Aorta (tissue), 5 donors: Measurements from ENCODE around the gene AASDH. TPM values are rescaled to one million over a fixed set of nuclear protein-coding genes. Genes with fewer than 3 reads are reported as not detected.

Source experiments
- ATAC-seq: fragments of 200-7000 bp; cut with Tn5 transposase; one replicate; pipeline ENCODE4 v1.9.1; 2022; ENCODE audit warnings: moderate library complexity; ENCODE audit not compliant: low FRiP score
- DNase-seq, 2 donors: peaks; one replicate each; pipeline ENCODE4 v3.0.0-alpha.2; 2020
- H3K27ac ChIP-seq, 2 donors: one replicate each; pipeline ENCODE4 v1.5.1; 2013; ENCODE audit warnings: low read length in 2 of 2, mild to moderate bottlenecking in 2 of 2, moderate library complexity in 2 of 2, control low read depth in 1 of 2, inconsistent platforms in 1 of 2, low read depth in 1 of 2
- H3K27me3 ChIP-seq, 2 donors: one replicate each; pipeline ENCODE4 v1.6.1; 2013; ENCODE audit warnings: control low read depth in 1 of 2, low read length in 1 of 2, mild to moderate bottlenecking in 1 of 2, moderate library complexity in 1 of 2; ENCODE audit not compliant: insufficient read depth in 2 of 2, control insufficient read depth in 1 of 2
- H3K36me3 ChIP-seq, 2 donors: one replicate each; pipeline ENCODE4 v1.6.1; 2013; ENCODE audit warnings: control low read depth in 1 of 2, low read length in 1 of 2, mild to moderate bottlenecking in 1 of 2; ENCODE audit not compliant: insufficient read depth in 2 of 2, control insufficient read depth in 1 of 2
- H3K4me1 ChIP-seq, 2 donors: one replicate each; pipeline ENCODE4 v1.6.1; 2013; ENCODE audit warnings: low read length in 2 of 2, control low read depth in 1 of 2, mild to moderate bottlenecking in 1 of 2, moderate library complexity in 1 of 2; ENCODE audit not compliant: insufficient read depth in 2 of 2, control insufficient read depth in 1 of 2
- H3K4me3 ChIP-seq, 2 donors: one replicate each; pipeline ENCODE4 v1.5.1; 2013; ENCODE audit warnings: low read length in 2 of 2, control low read depth in 1 of 2, mild to moderate bottlenecking in 1 of 2
- H3K9me3 ChIP-seq: one replicate; pipeline ENCODE4 v1.6.1; 2013; ENCODE audit warnings: mild to moderate bottlenecking, low read length; ENCODE audit not compliant: control insufficient read depth
- WGBS, 2 donors: extraction: QIAGEN DNeasy Blood & Tissue Kit; methylation state at CpG; one replicate each; pipeline ENCODE4 v1.1.7; 2013; 5-methylcytosine and 5-hydroxymethylcytosine counted together
- intact Hi-C, 2 donors: fragments of 100-400 bp; cut with DNase I; formaldehyde crosslinking; loops; one replicate each; pipeline versions ENCODE4 v1.14.2 to v1.15.0; 2022
- polyA plus RNA-seq, 2 donors: library from polyadenylated mRNA; stranded (reverse); fragments of 200-250 nt; gene quantifications; one replicate each; pipeline ENCODE4 v1.2.3, GENCODE V29; 2013
- total RNA-seq, 2 donors: library from RNA; stranded (reverse); fragmentation: NEBNext Ultra II Directional; extraction: Animal tissue kit (Norgen Biotek cat#: 25700); gene quantifications; one replicate each; pipeline ENCODE4 v1.2.1, GENCODE V29; 2021
- donor health status: healthy with polysubstance abuse.
- donor health status: Bipolar disorder and iron deficiency.
- donor health status: DM: no; HTN: no; CAD: no.
- donor health status: DM: no; HTN: no; CAD: no.
- donor health status: DM: yes; HTN: yes; CAD: no.

AASDH gene
- total and polyA plus RNA-seq, 4 donors = 3.6 to 12.2 (median 6.6) TPM

DNA sequence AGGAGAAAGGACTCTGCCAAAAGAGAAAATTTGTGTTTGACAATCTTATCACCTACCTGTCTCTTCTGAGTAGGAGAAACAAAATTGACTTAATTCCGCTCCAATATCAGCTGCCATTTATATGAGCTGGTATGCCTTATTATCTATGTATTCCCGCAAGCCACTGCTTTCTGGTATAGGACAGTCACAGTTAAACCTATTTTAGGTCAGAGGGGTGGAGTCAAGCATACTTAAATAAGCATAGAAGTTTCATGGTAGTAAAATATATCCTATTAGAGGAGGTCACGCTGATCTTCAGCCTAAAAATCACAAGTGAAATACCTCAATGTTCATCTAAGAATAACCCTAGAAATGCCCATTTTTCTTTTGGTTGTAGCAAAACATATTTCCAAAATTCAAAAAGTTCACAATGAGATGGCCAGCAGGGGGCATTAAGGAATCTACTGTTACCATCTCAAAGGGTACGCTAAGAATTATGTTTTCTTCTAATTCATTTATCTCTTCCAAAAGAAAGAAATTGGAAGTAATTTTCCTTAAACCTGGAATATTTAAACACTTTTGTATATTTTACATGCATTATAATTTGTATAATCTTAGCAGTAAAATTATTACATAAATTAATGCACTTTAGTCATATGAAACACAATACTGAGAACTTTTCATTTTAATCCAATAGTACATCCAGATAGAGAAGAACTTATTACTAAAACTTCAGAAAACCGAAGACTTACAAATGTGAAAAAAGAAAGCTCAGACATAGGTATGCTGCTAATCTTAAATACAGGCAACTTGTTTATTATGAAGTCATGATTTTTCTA, 37.6 kb upstream of the AASDH start:
- WGBS, 2 donors = 33 to 34% methylated on average over 5 of the region's 5 CpGs
- H3K27me3 ChIP-seq = no peaks in the 10 kb centered on the region
- intact Hi-C loops = loop anchor here (2.0 to 10.0 kb wide), 5 partner anchors 42 to 410 kb away; partner anchors contain the start of gene SRP72 (in 1 of the 2)
- no peaks in the 10 kb centered on the region for H3K9me3 ChIP-seq
- DNase-seq = no peak
- H3K36me3 ChIP-seq = no peaks in the 10 kb centered on the region
- no peak for ATAC-seq
- no peak overlapping the region for H3K27ac ChIP-seq
- no peak overlapping the region for H3K4me3 ChIP-seq
- H3K4me1 ChIP-seq = no peaks in the 10 kb centered on the region

DNA sequence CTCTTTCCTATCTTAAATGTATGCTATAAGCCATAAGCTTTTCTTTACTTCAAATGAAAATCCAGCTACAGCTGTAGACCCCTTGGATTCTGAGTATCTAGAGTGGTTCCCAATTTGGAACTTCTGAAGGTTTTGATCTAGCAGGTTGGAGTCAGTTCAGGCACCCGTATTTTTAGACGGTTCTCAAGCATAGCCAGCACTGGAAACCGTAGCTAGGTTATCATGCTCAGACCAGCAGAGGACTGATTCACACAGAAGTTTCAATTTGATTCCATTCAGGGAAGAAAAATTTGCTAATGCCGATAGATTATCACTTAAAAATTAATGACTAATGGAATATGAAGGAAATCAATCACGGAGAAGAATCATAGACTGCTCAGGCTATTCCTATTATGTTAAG, 36.9 kb upstream of the AASDH start:
- WGBS, 2 donors = 81 to 82% methylated on average over 5 of the region's 5 CpGs
- no peak overlapping the region for H3K27ac ChIP-seq
- no peaks in the 10 kb centered on the region for H3K27me3 ChIP-seq
- H3K36me3 ChIP-seq = no peaks in the 10 kb centered on the region
- H3K4me3 ChIP-seq = no peak overlapping the region
- no peak for DNase-seq
- H3K9me3 ChIP-seq = no peaks in the 10 kb centered on the region
- H3K4me1 ChIP-seq = no peaks in the 10 kb centered on the region
- no peak for ATAC-seq
- intact Hi-C loops = loop anchor here (2.0 to 10.0 kb wide), 4 partner anchors 121 to 411 kb away; no protein-coding TSS in a partner anchor

DNA sequence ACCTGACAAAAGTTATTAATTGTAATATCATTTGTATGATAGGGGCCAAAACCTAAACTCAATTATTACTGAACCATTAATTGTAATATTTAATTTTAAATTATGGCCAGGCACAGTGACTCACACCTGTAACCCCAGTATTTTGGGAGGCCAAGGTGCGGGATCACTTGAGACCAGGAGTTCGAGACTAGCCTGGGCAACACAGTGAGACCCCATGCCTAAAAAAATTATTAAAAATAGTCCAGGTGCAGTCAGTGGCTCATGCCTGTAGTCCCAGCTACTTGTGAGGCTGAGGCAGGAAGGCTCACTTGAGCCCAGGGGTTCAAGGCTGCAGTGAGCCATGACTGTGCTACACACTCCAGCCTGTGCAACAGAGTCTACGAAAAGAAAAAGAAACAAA, 30.1 kb upstream of the AASDH start:
- H3K36me3 ChIP-seq = no peaks in the 10 kb centered on the region
- ATAC-seq (no peak), DNase-seq (no peak)
- H3K4me3 ChIP-seq = no peak overlapping the region
- intact Hi-C loops = no loop called here
- H3K4me1 ChIP-seq = no peaks in the 10 kb centered on the region
- H3K27me3 ChIP-seq = no peaks in the 10 kb centered on the region
- H3K27ac ChIP-seq = no peak overlapping the region
- 95 to 98% methylated on average over 3 of the region's 3 CpGs for WGBS, 2 donors
- no peaks in the 10 kb centered on the region for H3K9me3 ChIP-seq

DNA sequence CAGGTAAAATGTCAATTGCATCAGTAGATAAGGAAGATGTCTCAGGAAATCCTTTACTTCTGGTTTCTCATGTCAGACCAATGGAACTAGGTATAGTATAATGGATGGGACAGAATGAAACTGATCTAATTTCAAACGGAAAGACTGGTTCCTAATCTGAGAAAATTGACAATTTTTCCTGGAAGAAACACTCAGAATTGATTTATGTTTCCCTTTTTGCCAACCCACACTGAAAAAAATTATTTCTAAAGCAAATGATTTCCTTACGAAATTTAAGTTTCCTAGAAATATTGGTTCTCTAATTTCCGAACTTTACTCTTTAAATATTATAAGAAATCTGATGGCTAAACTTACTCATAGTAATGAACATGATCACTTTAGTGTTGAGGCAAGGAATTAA, 29.1 kb upstream of the AASDH start:
- ATAC-seq = no peak
- Histone ChIP-seq H3K4me3 (no peak overlapping the region), H3K27ac (no peak overlapping the region), H3K9me3 (no peaks in the 10 kb centered on the region), H3K27me3 (no peaks in the 10 kb centered on the region), H3K4me1 (no peaks in the 10 kb centered on the region), H3K36me3 (no peaks in the 10 kb centered on the region)
- DNase-seq = no peak
- WGBS, 2 donors = 76 to 78% methylated on average over 3 of the region's 3 CpGs
- intact Hi-C loops = no loop called here

DNA sequence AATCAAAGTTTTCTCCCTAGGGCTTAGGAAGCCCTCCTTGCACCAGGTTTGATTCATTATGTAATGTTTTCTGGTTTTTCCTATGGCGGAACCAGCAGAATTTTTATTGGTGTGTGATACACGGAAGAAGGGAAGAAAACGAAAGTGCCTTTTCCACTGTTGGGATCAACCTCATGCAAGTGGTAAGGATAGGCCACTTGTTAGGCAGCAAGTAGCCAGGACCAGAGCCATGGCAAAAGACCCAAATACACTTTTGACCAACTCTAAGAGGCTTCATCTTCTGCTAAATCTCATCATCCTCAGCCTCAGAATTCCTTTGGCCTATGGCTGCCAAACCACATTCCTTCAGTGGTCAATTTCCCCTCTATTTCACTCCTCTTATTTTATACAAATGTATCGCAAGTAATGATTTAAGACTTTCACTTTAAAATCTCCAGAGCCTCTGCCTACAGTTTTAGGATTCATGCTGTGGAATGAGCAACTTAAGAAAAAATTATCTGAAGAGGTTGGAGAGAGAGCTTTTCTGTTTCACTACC, 26.9 kb upstream of the AASDH start:
- Histone ChIP-seq H3K9me3 (no peaks in the 10 kb centered on the region), H3K4me1 (no peaks in the 10 kb centered on the region), H3K4me3 (no peak overlapping the region), H3K36me3 (no peaks in the 10 kb centered on the region), H3K27me3 (no peaks in the 10 kb centered on the region), H3K27ac (no peak overlapping the region)
- 87 to 92% methylated on average over 4 of the region's 4 CpGs for WGBS, 2 donors
- ATAC-seq (no peak), DNase-seq (no peak)
- intact Hi-C loops = no loop called here

DNA sequence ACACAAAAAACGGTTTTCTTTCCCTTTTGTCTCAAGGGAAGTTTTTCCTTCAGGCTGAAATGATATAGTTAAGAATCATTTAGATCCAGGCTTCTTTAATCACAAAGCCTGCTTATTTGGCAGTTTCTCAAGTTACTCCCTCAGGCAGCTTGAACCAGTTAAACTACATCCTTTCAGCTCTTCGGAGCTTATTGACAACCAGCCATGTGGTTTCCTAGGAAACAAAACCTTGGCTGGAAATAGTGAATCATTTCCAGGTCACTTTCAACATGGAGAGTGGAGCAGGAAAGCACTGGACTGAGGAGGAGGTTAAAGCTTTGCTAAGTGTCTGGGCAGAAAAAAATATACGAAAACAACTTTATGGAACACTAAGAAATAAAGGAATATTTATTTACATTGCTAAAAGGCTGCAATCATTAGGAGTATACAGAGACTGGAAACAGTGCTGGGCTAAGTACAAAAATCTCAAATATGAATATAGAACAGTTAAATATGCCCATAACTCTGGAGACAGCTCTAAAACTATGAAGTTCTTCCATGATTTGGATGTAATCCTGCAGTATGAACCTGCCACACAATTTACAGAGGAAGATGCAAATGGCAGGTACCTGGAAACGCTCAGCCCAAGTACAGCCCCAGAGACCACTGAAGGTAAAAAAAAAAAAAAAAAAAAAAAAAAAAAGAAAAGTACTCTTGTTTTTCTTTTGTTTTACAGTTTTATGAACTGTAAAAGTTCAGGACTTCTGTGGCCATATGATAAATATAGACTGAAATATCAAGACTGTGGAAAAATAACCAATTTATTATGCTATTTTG, 23.2 kb upstream of the AASDH start:
- Histone ChIP-seq H3K27me3 (no peaks in the 10 kb centered on the region), H3K36me3 (no peaks in the 10 kb centered on the region), H3K4me3 (peak overlapping the region in 1 of 2 donors; percentile 72), H3K27ac (no peak overlapping the region), H3K4me1 (no peaks in the 10 kb centered on the region), H3K9me3 (no peaks in the 10 kb centered on the region)
- DNase-seq (no peak), ATAC-seq (peak; percentile 95)
- 7 to 13% methylated on average over 4 of the region's 4 CpGs for WGBS, 2 donors
- intact Hi-C loops = loop anchor here in 1 of 2 donors (2.0 kb wide), 1 partner anchor 26 kb away; the partner anchor contains the start of gene PAICS

DNA sequence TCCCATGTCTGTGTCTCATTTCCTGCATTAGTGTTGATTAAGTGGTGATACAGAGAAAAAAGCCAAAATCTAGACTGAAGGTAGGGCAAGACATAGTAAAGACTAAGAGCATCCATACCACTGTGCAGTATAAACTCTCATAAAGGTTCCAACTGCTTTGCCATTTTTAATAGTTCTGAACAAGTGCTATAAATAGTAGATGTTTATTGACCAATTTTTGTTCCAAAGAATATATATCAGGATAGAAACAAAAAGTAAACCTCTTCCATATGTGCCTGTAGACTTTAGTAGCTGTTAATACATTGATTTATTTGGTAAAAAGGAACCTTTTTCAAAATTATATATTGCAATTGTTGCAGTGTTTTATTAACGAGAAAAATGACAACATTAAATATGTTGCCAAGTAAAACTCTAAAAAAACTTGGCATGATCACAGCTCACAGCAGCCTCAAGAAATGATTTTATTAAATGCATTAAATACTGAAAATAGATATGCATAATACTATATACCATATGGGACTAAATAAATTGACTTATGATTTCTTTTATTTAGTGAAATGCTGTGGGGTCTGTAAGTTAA, 22.3 kb upstream of the AASDH start:
- DNase-seq (no peak), ATAC-seq (no peak)
- H3K4me1 ChIP-seq = no peaks in the 10 kb centered on the region
- intact Hi-C loops = loop anchor here in 1 of 2 donors (2.0 kb wide), 1 partner anchor 27 kb away; the partner anchor contains the start of gene PAICS
- no peak overlapping the region for H3K4me3 ChIP-seq
- H3K27me3 ChIP-seq = no peaks in the 10 kb centered on the region
- 3% methylated on average over 1 of the region's 1 CpG for WGBS, 2 donors
- H3K9me3 ChIP-seq = no peaks in the 10 kb centered on the region
- H3K36me3 ChIP-seq = no peaks in the 10 kb centered on the region
- no peak overlapping the region for H3K27ac ChIP-seq

DNA sequence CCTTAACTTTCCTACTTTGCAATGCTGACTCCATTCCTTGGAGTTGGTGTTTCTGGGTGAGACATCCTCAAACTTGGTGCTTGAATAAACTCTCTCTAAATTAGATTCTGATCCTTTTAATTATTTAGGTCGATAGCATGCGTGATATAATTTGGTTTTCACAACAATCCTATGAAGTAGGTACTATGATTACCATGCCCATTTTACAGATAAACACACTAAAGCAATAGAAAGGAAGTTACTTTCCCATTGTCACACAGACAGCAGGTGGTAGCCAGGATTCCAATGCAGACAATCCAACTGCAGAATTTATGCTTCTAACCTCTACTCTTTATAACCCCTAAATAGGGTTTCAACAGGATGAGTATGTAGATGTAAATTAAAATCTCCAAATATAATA, 21.7 kb upstream of the AASDH start:
- Histone ChIP-seq H3K27me3 (no peaks in the 10 kb centered on the region), H3K4me3 (no peak overlapping the region), H3K36me3 (no peaks in the 10 kb centered on the region), H3K27ac (no peak overlapping the region), H3K4me1 (no peaks in the 10 kb centered on the region), H3K9me3 (no peaks in the 10 kb centered on the region)
- 94 to 97% methylated on average over 2 of the region's 2 CpGs for WGBS, 2 donors
- no peak for DNase-seq
- intact Hi-C loops = no loop called here
- no peak for ATAC-seq
